Endothelial cell of umbilical vein (primary cell): ENCODE data around the gene SNAI3. TPM values are rescaled to one million over a fixed set of nuclear protein-coding genes. Genes with fewer than 3 reads are reported as not detected.
A peak's percentile ranks its signal among the peaks of the same experiment; 100 is the strongest.

Experiments used
- BruUV-seq: library from RNA; stranded (reverse); fragments of 400-500 nt; replicated peaks from 2 replicates; lab custom pipeline; 2021; lab: Mats Ljungman, UMichigan
- CTCF ChIA-PET: fragments of 300-600, 350-600 bp; sonication (Branson Sonifier 250); formaldehyde crosslinking; loops from one replicate; lab custom pipeline; 2021; ENCODE audit warnings: antibody characterized with exemption, inconsistent platforms; lab: Charles Lee
- POLR2A ChIA-PET: fragments of 300-600, 350-600 bp; sonication (Branson Sonifier 250); formaldehyde crosslinking; loops from one replicate; lab custom pipeline; 2021; ENCODE audit warnings: antibody characterized with exemption, inconsistent platforms; lab: Charles Lee
- DNase-seq: peaks from one replicate; pipeline ENCODE4 v3.0.0-alpha.2; 2011; ENCODE audit warnings: low read depth, low spot score
- FAIRE-seq: peaks from 2 replicates; lab custom pipeline; 2011; peaks lifted over from hg19 to GRCh38; lab: Jason Lieb, UNC
- H2AFZ ChIP-seq: 2 replicates; pipeline ENCODE4 v1.6.0; 2012; ENCODE audit warnings: low read depth, low read length, control low read depth, inconsistent platforms
- H3K27ac ChIP-seq: 2 replicates; pipeline ENCODE4 v1.5.1; 2011; ENCODE audit warnings: low read depth, mild to moderate bottlenecking, control low read depth, low read length, moderate library complexity; ENCODE audit not compliant: insufficient read depth
- H3K27me3 ChIP-seq, 2 experiments: 2 replicates each; pipeline versions ENCODE4 v1.6.0 to v1.6.1; 2011; ENCODE audit warnings: low read length in 2 of 2, mixed read lengths in 1 of 2; ENCODE audit not compliant: control insufficient read depth in 2 of 2, insufficient read depth in 2 of 2
- H3K36me3 ChIP-seq, 2 experiments: 2 replicates in 1 of 2; 3 replicates in 1 of 2; pipeline ENCODE4 v1.5.1; 2011; ENCODE audit warnings: low read length in 2 of 2, mild to moderate bottlenecking in 1 of 2, moderate library complexity in 1 of 2; ENCODE audit not compliant: control insufficient read depth in 2 of 2, insufficient read depth in 2 of 2; ENCODE audit errors: extremely low read depth in 1 of 2
- H3K4me1 ChIP-seq: 3 replicates; pipeline ENCODE4 v1.5.1; 2011; ENCODE audit warnings: mild to moderate bottlenecking, low read length; ENCODE audit not compliant: control insufficient read depth, insufficient read depth; ENCODE audit errors: extremely low read depth
- H3K4me2 ChIP-seq: 2 replicates; pipeline ENCODE4 v1.6.1; 2011; ENCODE audit warnings: low read length, control low read depth, mixed read lengths; ENCODE audit not compliant: insufficient read depth
- H3K4me3 ChIP-seq, 3 experiments: fragments of 200-600 bp in 1 of 3; sonication (generic), shearing (Covaris generic) in 1 of 3; replicated peaks in 1 of 3; 2 replicates each; pipeline ENCODE4 v1.5.1; 2011 to 2016; ENCODE audit warnings: control low read depth in 3 of 3, low read length in 3 of 3, mild to moderate bottlenecking in 2 of 3, inconsistent platforms in 1 of 3, low read depth in 1 of 3, moderate library complexity in 1 of 3; ENCODE audit not compliant: insufficient read depth in 1 of 3
- H3K79me2 ChIP-seq: 2 replicates; pipeline ENCODE4 v1.6.0; 2012; ENCODE audit warnings: low read length, inconsistent platforms; ENCODE audit not compliant: control insufficient read depth, insufficient read depth
- H3K9ac ChIP-seq: replicated peaks from 2 replicates; pipeline ENCODE3; 2011; ENCODE audit warnings: low read length, control low read depth; ENCODE audit not compliant: insufficient read depth; ENCODE audit errors: extremely low read depth
- H3K9me1 ChIP-seq: replicated peaks from 3 replicates; pipeline ENCODE4 v1.6.0; 2011; ENCODE audit warnings: mild to moderate bottlenecking, low read length; ENCODE audit not compliant: control insufficient read depth, insufficient read depth; ENCODE audit errors: extremely low read depth
- H3K9me3 ChIP-seq: replicated peaks from 2 replicates; pipeline ENCODE4 v1.5.1; 2012; ENCODE audit warnings: low read length, inconsistent platforms; ENCODE audit not compliant: control insufficient read depth, insufficient read depth
- H4K20me1 ChIP-seq: replicated peaks from 2 replicates; pipeline ENCODE3; 2011; ENCODE audit warnings: mild to moderate bottlenecking, low read length; ENCODE audit not compliant: control insufficient read depth, insufficient read depth; ENCODE audit errors: extremely low read depth
- CTCF ChIP-seq, 2 donors: IDR thresholded peaks; 1 replicate in 1 of 2; 2 replicates in 1 of 2; pipeline ENCODE4 v1.5.1; 2011; ENCODE audit warnings: low read length in 2 of 2, mild to moderate bottlenecking in 2 of 2, moderate library complexity in 2 of 2, control low read depth in 1 of 2, inconsistent platforms in 1 of 2, low read depth in 1 of 2; ENCODE audit not compliant: insufficient read depth in 1 of 2; ENCODE audit errors: extremely low read depth in 1 of 2
- EZH2 ChIP-seq: IDR thresholded peaks from 2 replicates; pipeline ENCODE4 v1.6.1; 2012; ENCODE audit warnings: borderline replicate concordance, low read depth, mild to moderate bottlenecking, moderate library complexity, low read length, inconsistent platforms; ENCODE audit not compliant: severe bottlenecking
- FOS ChIP-seq: IDR thresholded peaks from 2 replicates; pipeline ENCODE4 v1.6.1; 2011; ENCODE audit warnings: mild to moderate bottlenecking, low read length, moderate library complexity, borderline replicate concordance; ENCODE audit not compliant: insufficient read depth
- GATA2 ChIP-seq: IDR thresholded peaks from 2 replicates; pipeline ENCODE4 v1.7.0; 2011; ENCODE audit warnings: low read depth, mild to moderate bottlenecking, moderate library complexity, mixed read lengths, low read length; ENCODE audit not compliant: insufficient read length, insufficient read depth
- JUN ChIP-seq: IDR thresholded peaks from 2 replicates; pipeline ENCODE4 v1.6.1; 2011; ENCODE audit warnings: borderline replicate concordance, low read depth; ENCODE audit not compliant: insufficient read length, insufficient read depth
- MAX ChIP-seq: IDR thresholded peaks from 2 replicates; pipeline ENCODE4 v1.6.1; 2011; ENCODE audit not compliant: insufficient read depth, insufficient read length
- MYC ChIP-seq: IDR thresholded peaks from one replicate; pipeline ENCODE4 v1.6.1; 2011; ENCODE audit warnings: mild to moderate bottlenecking, low read depth, low read length
- POLR2A ChIP-seq: IDR thresholded peaks from 2 replicates; pipeline ENCODE4 v1.6.1; 2012; ENCODE audit warnings: low read depth, mild to moderate bottlenecking, control low read depth, low read length
- POLR2AphosphoS5 ChIP-seq: IDR thresholded peaks from 2 replicates; pipeline ENCODE4 v1.6.1; 2012; ENCODE audit warnings: low read depth, mild to moderate bottlenecking, control low read depth, low read length, moderate library complexity; ENCODE audit not compliant: insufficient read depth
- dilution Hi-C: fragments of 300-500 bp; cut with MboI; formaldehyde crosslinking; loops from one replicate; pipeline ENCODE4 v1.15.0; 2019; ENCODE audit warnings: low sequenced_read_pairs; ENCODE audit not compliant: extremely low pct_ligation_motif_present
- intact Hi-C: fragments of 100-400 bp; cut with micrococcal nuclease; formaldehyde crosslinking; loops from one replicate; pipeline ENCODE4 v1.10.0; 2022
- polyA plus RNA-seq, 4 experiments: library from polyadenylated mRNA; depleted of rRNA in 3 of 4; stranded (reverse) in 3 of 4; unstranded in 1 of 4; fragments of >200 nt; gene quantifications; 2 replicates each; pipeline versions ENCODE4 v1.2.1 to v1.2.3, GENCODE V29; 2011 to 2012; ENCODE audit warnings: missing spikeins in 1 of 4
- total RNA-seq: library from RNA; stranded (reverse); gene quantifications from 2 replicates; pipeline ENCODE4 v1.2.3, GENCODE V29; 2021

The SNAI3 gene
- total and polyA plus RNA-seq, 2 donors (not counting 3 experiments of a cell fraction or from before 2014, with no cell fraction given) = 0.30 to 0.31 TPM

DNA sequence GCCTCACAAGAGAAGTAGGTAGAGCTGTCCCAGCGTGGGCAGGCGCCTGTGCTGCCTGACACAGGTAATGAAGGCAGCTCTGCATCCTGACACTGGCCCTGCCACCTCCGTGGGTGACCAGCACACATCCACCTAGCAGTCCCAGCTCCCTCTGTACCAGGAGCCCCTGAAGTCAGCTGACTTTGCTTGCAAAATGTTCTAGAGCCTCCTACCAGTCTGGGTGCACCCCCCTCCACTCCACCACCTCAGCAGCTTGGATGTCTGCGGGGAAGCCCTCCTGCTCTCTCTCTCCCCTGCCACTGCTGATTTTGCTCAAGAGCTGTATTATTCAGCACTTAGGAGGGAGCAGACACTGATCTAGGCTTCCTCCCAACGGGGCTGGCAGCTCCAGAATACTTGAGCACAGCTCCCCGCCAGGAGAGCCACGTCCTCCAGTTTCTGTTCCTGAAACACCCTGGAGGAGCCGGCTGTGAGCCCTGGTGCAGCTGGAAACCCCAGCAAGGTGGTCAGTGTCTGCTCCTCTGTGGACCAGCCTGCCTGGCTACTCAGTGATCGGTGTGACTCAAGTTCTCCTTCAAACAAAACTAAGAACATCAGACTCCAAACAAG lies 18.9 kb upstream of the SNAI3 start:
- BruUV-seq = no TSS peak
- dilution Hi-C loops (no loop called here), intact Hi-C loops (no loop called here)
- no peak for FAIRE-seq
- Histone ChIP-seq H3K4me1 (peaks cover 56% of the 10 kb centered on the region), H3K4me3 (peak overlapping the region; percentile 69 to 90 (median 79)), H3K9me3 (no peaks in the 10 kb centered on the region), H3K27me3 (no peaks in the 10 kb centered on the region), H3K4me2 (peak overlapping the region; percentile 91), H3K79me2 (peaks cover 67% of the 10 kb centered on the region), H4K20me1 (no peaks in the 10 kb centered on the region), H3K9ac (peak overlapping the region; percentile 42), H3K27ac (peak overlapping the region; percentile 45), H2AFZ (no peak overlapping the region), H3K36me3 (peaks cover 0 to 3% of the 10 kb centered on the region in 2 experiments), H3K9me1 (no peaks in the 10 kb centered on the region)
- CTCF ChIA-PET = interaction anchor here (0.7 to 4.3 kb wide), 7 partner anchors 31 to 80 kb away, joined by 3 to 25 read pairs (median 3); partner anchors contain the start of genes MVD and PIEZO1
- TF ChIP-seq EZH2 (no peak), GATA2 (no peak), POLR2AphosphoS5 (no peak), JUN (no peak), POLR2A (no peak), MAX (no peak), MYC (no peak), FOS (no peak), CTCF (IDR thresholded peaks at IDR 0.05; ENCODE audit: extremely low read depth in 1 of 2, insufficient read depth in 1 of 2, low read depth in 1 of 2, low read length in 2 of 2) (no peak)
- DNase-seq = peak; percentile 22
- POLR2A ChIA-PET = no interaction called here
